HL-60 (cell line): ENCODE results near the gene FKBP3.

Experiments used
- DNase-seq, 2 experiments: peaks; one replicate each; pipeline ENCODE4 v3.0.0-alpha.2; 2010 to 2020; ENCODE audit warnings: low read depth in 1 of 2, low spot score in 1 of 2
- H3K27ac ChIP-seq: fragments of 250-450 bp; sonication (Bioruptor Pico); replicated peaks from 2 replicates; pipeline ENCODE4 v1.5.1; 2020; ENCODE audit warnings: mild to moderate bottlenecking, moderate library complexity
- H3K27me3 ChIP-seq: fragments of 250-450 bp; sonication (Bioruptor Pico); 2 replicates; pipeline ENCODE4 v1.5.1; 2021; ENCODE audit warnings: mild to moderate bottlenecking, moderate library complexity; ENCODE audit not compliant: insufficient read depth, poor library complexity, severe bottlenecking
- H3K4me3 ChIP-seq: replicated peaks from 2 replicates; pipeline ENCODE4 v1.5.1; 2011; ENCODE audit warnings: mild to moderate bottlenecking, control low read depth, low read length; ENCODE audit not compliant: insufficient read depth
- CTCF ChIP-seq: IDR thresholded peaks from one replicate; pipeline ENCODE4 v1.5.1; 2011; ENCODE audit warnings: low read length, control low read depth, inconsistent platforms; ENCODE audit not compliant: insufficient read depth
- GABPA ChIP-seq: IDR thresholded peaks from 2 replicates; pipeline ENCODE4 v1.6.1; 2012; ENCODE audit warnings: low read depth
- POLR2AphosphoS5 ChIP-seq: IDR thresholded peaks from 2 replicates; pipeline ENCODE4 v1.6.1; 2012; ENCODE audit warnings: low read depth
- REST ChIP-seq: IDR thresholded peaks from 2 replicates; pipeline ENCODE4 v1.6.1; 2012; ENCODE audit warnings: low read depth; ENCODE audit not compliant: insufficient replicate concordance
- SPI1 ChIP-seq: IDR thresholded peaks from 2 replicates; pipeline ENCODE4 v1.6.1; 2012; ENCODE audit warnings: low read depth, mild to moderate bottlenecking, borderline replicate concordance

FKBP3 gene

GRCh38 chr14:45073231-45073879 lies 60.9 kb downstream of the FKBP3 start:
- H3K4me3 ChIP-seq, result no peak overlapping the region
- DNase-seq, result no peak
- TF ChIP-seq REST (no peak), POLR2AphosphoS5 (no peak), CTCF (no peak), SPI1 (no peak), GABPA (no peak)
- H3K27ac ChIP-seq, result no peak overlapping the region
- no peaks in the 10 kb centered on the region for H3K27me3 ChIP-seq

GRCh38 chr14:45072126-45072525 lies 62.2 kb downstream of the FKBP3 start:
- TF ChIP-seq CTCF (no peak), REST (no peak), POLR2AphosphoS5 (no peak), GABPA (no peak), SPI1 (no peak)
- DNase-seq, result no peak
- Histone ChIP-seq H3K4me3 (no peak overlapping the region), H3K27me3 (no peaks in the 10 kb centered on the region), H3K27ac (no peak overlapping the region)

GRCh38 chr14:45070215-45070614 lies 64.1 kb downstream of the FKBP3 start:
- TF ChIP-seq POLR2AphosphoS5, result no peak
- TF ChIP-seq SPI1, result no peak
- TF ChIP-seq REST, result no peak
- TF ChIP-seq CTCF, result no peak
- TF ChIP-seq GABPA, result no peak
- no peak for DNase-seq
- H3K27ac ChIP-seq, result no peak overlapping the region

More at GRCh38 chr14:45070215-45070614, 64.1 kb downstream of the FKBP3 start:
- Histone ChIP-seq H3K27me3 (no peaks in the 10 kb centered on the region), H3K4me3 (no peak overlapping the region)
